ENCODE measurements around the gene SLC25A23. TPM values are rescaled to one million over a fixed set of nuclear protein-coding genes. Genes with fewer than 3 reads are reported as not detected.

The SLC25A23 gene
- total and polyA plus RNA-seq, 2 of the 8 experiments (the other 6 are each of a cell fraction or from before 2014, with no cell fraction given): 18.0 to 48.1 TPM

GRCh38 chr19:6481541-6482342, 22.1 kb upstream of the SLC25A23 start, which contains the start of gene DENND1C (continued):
- TF ChIP-seq, protein P1, sequence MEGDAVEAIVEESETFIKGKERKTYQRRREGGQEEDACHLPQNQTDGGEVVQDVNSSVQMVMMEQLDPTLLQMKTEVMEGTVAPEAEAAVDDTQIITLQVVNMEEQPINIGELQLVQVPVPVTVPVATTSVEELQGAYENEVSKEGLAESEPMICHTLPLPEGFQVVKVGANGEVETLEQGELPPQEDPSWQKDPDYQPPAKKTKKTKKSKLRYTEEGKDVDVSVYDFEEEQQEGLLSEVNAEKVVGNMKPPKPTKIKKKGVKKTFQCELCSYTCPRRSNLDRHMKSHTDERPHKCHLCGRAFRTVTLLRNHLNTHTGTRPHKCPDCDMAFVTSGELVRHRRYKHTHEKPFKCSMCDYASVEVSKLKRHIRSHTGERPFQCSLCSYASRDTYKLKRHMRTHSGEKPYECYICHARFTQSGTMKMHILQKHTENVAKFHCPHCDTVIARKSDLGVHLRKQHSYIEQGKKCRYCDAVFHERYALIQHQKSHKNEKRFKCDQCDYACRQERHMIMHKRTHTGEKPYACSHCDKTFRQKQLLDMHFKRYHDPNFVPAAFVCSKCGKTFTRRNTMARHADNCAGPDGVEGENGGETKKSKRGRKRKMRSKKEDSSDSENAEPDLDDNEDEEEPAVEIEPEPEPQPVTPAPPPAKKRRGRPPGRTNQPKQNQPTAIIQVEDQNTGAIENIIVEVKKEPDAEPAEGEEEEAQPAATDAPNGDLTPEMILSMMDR (IDR thresholded peaks at IDR 0.05; ENCODE audit: control extremely low read depth in 1 of 3, insufficient read depth in 1 of 3, low read depth in 1 of 3, low read length in 3 of 3): peak; percentile 70 to 83 (median 72)
- no peak for TF ChIP-seq MAFK (IDR thresholded peaks at IDR 0.05; ENCODE audit: low read depth, low read length)
- TF ChIP-seq, protein P2, sequence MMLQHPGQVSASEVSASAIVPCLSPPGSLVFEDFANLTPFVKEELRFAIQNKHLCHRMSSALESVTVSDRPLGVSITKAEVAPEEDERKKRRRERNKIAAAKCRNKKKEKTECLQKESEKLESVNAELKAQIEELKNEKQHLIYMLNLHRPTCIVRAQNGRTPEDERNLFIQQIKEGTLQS (IDR thresholded peaks at IDR 0.05; ENCODE audit: insufficient read depth, low read depth, low read length): no peak
